HEK293 (cell line): ENCODE results near the gene SRBD1.

ENCODE experiments used
- KLF10 ChIP-seq: fragments of 450-650 bp; IDR thresholded peaks from 2 replicates; pipeline ENCODE4 v1.5.1; 2018; ENCODE audit warnings: missing biosample characterization, mild to moderate bottlenecking, missing genetic modification characterization
- TCF7L2 ChIP-seq: IDR thresholded peaks from 2 replicates; pipeline ENCODE4 v1.6.1; 2011; ENCODE audit warnings: low read depth, mild to moderate bottlenecking, inconsistent platforms, low read length, moderate library complexity, borderline replicate concordance
- YY1 ChIP-seq: fragments of 450-650 bp; formaldehyde crosslinking; IDR thresholded peaks from 2 replicates; pipeline ENCODE4 v1.5.1; 2018; ENCODE audit warnings: missing biosample characterization, missing genetic modification characterization
- ZBTB7A ChIP-seq: fragments of 450-650 bp; formaldehyde crosslinking; IDR thresholded peaks from 2 replicates; pipeline ENCODE4 v1.5.1; 2016; ENCODE audit warnings: low read depth, missing biosample characterization, missing genetic modification characterization
- ZNF48 ChIP-seq: fragments of 450-650 bp; formaldehyde crosslinking; IDR thresholded peaks from 2 replicates; pipeline ENCODE4 v1.5.1; 2016; ENCODE audit warnings: missing biosample characterization, missing genetic modification characterization
- ZNF544 ChIP-seq: fragments of 450-650 bp; formaldehyde crosslinking; IDR thresholded peaks from 2 replicates; pipeline ENCODE4 v1.5.0; 2017; ENCODE audit warnings: missing biosample characterization, missing genetic modification characterization
- ZNF670 ChIP-seq: fragments of 450-650 bp; formaldehyde crosslinking; IDR thresholded peaks from 2 replicates; pipeline ENCODE4 v1.5.1; 2016; ENCODE audit warnings: missing biosample characterization, missing genetic modification characterization, low read depth
- ZSCAN23 ChIP-seq: fragments of 450-650 bp; formaldehyde crosslinking; IDR thresholded peaks from 2 replicates; pipeline ENCODE4 v1.5.1; 2016; ENCODE audit warnings: missing biosample characterization, missing genetic modification characterization
- TF ChIP-seq, protein P1 (sequence below): fragments of 450-650 bp; formaldehyde crosslinking; IDR thresholded peaks from 2 replicates; pipeline ENCODE4 v1.5.1; 2016; ENCODE audit warnings: missing biosample characterization, missing genetic modification characterization
- TF ChIP-seq, protein P2 (sequence below): fragments of 450-650 bp; formaldehyde crosslinking; IDR thresholded peaks from 2 replicates; pipeline ENCODE4 v1.5.1; 2016; ENCODE audit warnings: missing biosample characterization, missing genetic modification characterization
- TF ChIP-seq, protein P3 (sequence below): sonication (generic); formaldehyde crosslinking; IDR thresholded peaks from 2 replicates; pipeline ENCODE4 v1.8.1; 2022; ENCODE audit warnings: mild to moderate bottlenecking, moderate library complexity, missing genetic modification reagents

DNA sequence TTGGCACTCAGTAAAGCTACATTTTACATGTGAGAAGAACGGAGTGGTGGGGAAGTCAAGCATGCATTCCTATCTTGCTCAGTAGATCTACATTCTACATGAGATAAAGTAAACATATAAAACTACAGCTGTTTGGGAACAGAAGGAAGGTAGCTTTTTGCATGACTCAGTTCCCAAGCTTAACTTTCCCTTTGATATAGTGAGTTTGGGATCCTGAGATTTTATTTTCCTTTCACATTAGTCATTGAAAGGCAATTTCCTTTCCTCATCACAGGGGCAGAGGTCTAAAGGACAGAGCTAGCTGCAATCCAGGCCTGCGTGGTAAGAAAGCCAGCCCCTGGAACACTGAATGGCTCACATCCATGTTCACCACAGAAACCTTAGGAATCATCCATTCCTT lies 257.2 kb downstream of the SRBD1 start:
- TF ChIP-seq ZNF48 (tag by site-specific recombination) (no peak), ZNF544 (tag by site-specific recombination) (no peak), KLF10 (tag by site-specific recombination) (no peak), TCF7L2 (no peak), ZSCAN23 (tag by site-specific recombination) (no peak), YY1 (tag by site-specific recombination) (no peak), ZBTB7A (tag by site-specific recombination) (no peak), ZNF670 (tag by site-specific recombination) (no peak)
- TF ChIP-seq, protein P1, sequence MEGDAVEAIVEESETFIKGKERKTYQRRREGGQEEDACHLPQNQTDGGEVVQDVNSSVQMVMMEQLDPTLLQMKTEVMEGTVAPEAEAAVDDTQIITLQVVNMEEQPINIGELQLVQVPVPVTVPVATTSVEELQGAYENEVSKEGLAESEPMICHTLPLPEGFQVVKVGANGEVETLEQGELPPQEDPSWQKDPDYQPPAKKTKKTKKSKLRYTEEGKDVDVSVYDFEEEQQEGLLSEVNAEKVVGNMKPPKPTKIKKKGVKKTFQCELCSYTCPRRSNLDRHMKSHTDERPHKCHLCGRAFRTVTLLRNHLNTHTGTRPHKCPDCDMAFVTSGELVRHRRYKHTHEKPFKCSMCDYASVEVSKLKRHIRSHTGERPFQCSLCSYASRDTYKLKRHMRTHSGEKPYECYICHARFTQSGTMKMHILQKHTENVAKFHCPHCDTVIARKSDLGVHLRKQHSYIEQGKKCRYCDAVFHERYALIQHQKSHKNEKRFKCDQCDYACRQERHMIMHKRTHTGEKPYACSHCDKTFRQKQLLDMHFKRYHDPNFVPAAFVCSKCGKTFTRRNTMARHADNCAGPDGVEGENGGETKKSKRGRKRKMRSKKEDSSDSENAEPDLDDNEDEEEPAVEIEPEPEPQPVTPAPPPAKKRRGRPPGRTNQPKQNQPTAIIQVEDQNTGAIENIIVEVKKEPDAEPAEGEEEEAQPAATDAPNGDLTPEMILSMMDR (tag by site-specific recombination): no peak
- TF ChIP-seq, protein P2, sequence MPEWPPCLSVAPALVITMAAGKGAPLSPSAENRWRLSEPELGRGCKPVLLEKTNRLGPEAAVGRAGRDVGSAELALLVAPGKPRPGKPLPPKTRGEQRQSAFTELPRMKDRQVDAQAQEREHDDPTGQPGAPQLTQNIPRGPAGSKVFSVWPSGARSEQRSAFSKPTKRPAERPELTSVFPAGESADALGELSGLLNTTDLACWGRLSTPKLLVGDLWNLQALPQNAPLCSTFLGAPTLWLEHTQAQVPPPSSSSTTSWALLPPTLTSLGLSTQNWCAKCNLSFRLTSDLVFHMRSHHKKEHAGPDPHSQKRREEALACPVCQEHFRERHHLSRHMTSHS: no peak
- TF ChIP-seq, protein P3, sequence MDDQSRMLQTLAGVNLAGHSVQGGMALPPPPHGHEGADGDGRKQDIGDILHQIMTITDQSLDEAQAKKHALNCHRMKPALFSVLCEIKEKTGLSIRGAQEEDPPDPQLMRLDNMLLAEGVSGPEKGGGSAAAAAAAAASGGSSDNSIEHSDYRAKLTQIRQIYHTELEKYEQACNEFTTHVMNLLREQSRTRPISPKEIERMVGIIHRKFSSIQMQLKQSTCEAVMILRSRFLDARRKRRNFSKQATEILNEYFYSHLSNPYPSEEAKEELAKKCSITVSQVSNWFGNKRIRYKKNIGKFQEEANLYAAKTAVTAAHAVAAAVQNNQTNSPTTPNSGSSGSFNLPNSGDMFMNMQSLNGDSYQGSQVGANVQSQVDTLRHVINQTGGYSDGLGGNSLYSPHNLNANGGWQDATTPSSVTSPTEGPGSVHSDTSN: no peak
